ENCODE results near the gene TCHHL1. TPM values are rescaled to one million over a fixed set of nuclear protein-coding genes. Genes with fewer than 3 reads are reported as not detected.

TCHHL1 gene
- polyA plus RNA-seq, 1 donor from 2014 or later = not detected

- H3K27me3 ChIP-seq (ENCODE audit: insufficient read depth, low read depth, low read length) = peaks cover 17% of the 10 kb centered on the region
These were observed 45.0 kb downstream of the TCHHL1 start for GRCh38 chr1:152043870-152044269.

GRCh38 chr1:152042030-152042429, 46.8 kb downstream of the TCHHL1 start:
- H3K27me3 ChIP-seq (ENCODE audit: insufficient read depth, low read depth, low read length) = peaks cover 22% of the 10 kb centered on the region
- no peak overlapping the region for H2AFZ ChIP-seq (ENCODE audit: low read depth, low read length)
- no peaks in the 10 kb centered on the region for H3K79me2 ChIP-seq (replicated peaks; ENCODE audit: insufficient read depth, low read length)
- TF ChIP-seq TAF1 (IDR thresholded peaks at IDR 0.05; ENCODE audit: low read depth) = no peak
- no peak for TF ChIP-seq POLR2AphosphoS5 (IDR thresholded peaks at IDR 0.05)
- no peak for TF ChIP-seq REST (IDR thresholded peaks at IDR 0.05; ENCODE audit: borderline replicate concordance)
- no peak for TF ChIP-seq CTCF (IDR thresholded peaks at IDR 0.05; ENCODE audit: poor library complexity, severe bottlenecking)
- TF ChIP-seq EZH2 (IDR thresholded peaks at IDR 0.05; ENCODE audit: borderline replicate concordance, insufficient read depth, low read length, poor library complexity, severe bottlenecking) = no peak
- TF ChIP-seq SMC3 (conservative IDR thresholded peaks at IDR 0.05; ENCODE audit: poor library complexity) = no peak
- TF ChIP-seq EP300 (conservative IDR thresholded peaks at IDR 0.05; ENCODE audit: poor library complexity, severe bottlenecking) = no peak

More at GRCh38 chr1:152043870-152044269, 45.0 kb downstream of the TCHHL1 start:
- Histone ChIP-seq H2AFZ (ENCODE audit: low read depth, low read length) (no peak overlapping the region), H3K27ac (ENCODE audit: low read length) (no peak overlapping the region), H3K36me3 (ENCODE audit: insufficient read depth, low read length) (no peaks in the 10 kb centered on the region), H4K20me1 (ENCODE audit: insufficient read depth) (no peaks in the 10 kb centered on the region), H3K9ac (ENCODE audit: low read length) (no peak overlapping the region), H3K4me3 (ENCODE audit: low read length) (no peak overlapping the region), H3F3A (ENCODE audit: insufficient read depth, low read length, poor library complexity, severe bottlenecking) (no peaks in the 10 kb centered on the region), H3K9me3 (ENCODE audit: low read length) (peaks cover 4% of the 10 kb centered on the region), H3K4me2 (ENCODE audit: low read length) (no peak overlapping the region), H3K9me2 (ENCODE audit: insufficient read depth, low read length) (no peaks in the 10 kb centered on the region), H3K79me2 (replicated peaks; ENCODE audit: insufficient read depth, low read length) (no peaks in the 10 kb centered on the region)
- TF ChIP-seq EZH2 (IDR thresholded peaks at IDR 0.05; ENCODE audit: borderline replicate concordance, insufficient read depth, low read length, poor library complexity, severe bottlenecking) (no peak), TAF1 (IDR thresholded peaks at IDR 0.05; ENCODE audit: low read depth) (no peak), CTCF (IDR thresholded peaks at IDR 0.05; ENCODE audit: poor library complexity, severe bottlenecking) (no peak), RAD21 (conservative IDR thresholded peaks at IDR 0.05) (no peak), MXI1 (conservative IDR thresholded peaks at IDR 0.05; ENCODE audit: poor library complexity, severe bottlenecking) (no peak), POLR2AphosphoS5 (IDR thresholded peaks at IDR 0.05) (no peak), REST (IDR thresholded peaks at IDR 0.05; ENCODE audit: borderline replicate concordance) (no peak), SMC3 (conservative IDR thresholded peaks at IDR 0.05; ENCODE audit: poor library complexity) (no peak), EP300 (conservative IDR thresholded peaks at IDR 0.05; ENCODE audit: poor library complexity, severe bottlenecking) (no peak)

More at GRCh38 chr1:152042030-152042429, 46.8 kb downstream of the TCHHL1 start:
- peaks cover 4% of the 10 kb centered on the region for H3K9me3 ChIP-seq (ENCODE audit: low read length)
- H3K9me2 ChIP-seq (ENCODE audit: insufficient read depth, low read length) = no peaks in the 10 kb centered on the region
- H4K20me1 ChIP-seq (ENCODE audit: insufficient read depth) = no peaks in the 10 kb centered on the region
- no peaks in the 10 kb centered on the region for H3K36me3 ChIP-seq (ENCODE audit: insufficient read depth, low read length)
- no peak overlapping the region for H3K9ac ChIP-seq (ENCODE audit: low read length)
- no peak overlapping the region for H3K4me2 ChIP-seq (ENCODE audit: low read length)
- H3K27ac ChIP-seq (ENCODE audit: low read length) = no peak overlapping the region
- no peaks in the 10 kb centered on the region for H3F3A ChIP-seq (ENCODE audit: insufficient read depth, low read length, poor library complexity, severe bottlenecking)
- H3K4me3 ChIP-seq (ENCODE audit: low read length) = no peak overlapping the region

Measured in neural cell (in vitro differentiated cells).